Tibial nerve (tissue), 4 donors: ENCODE data around the gene CAMKK1.

ENCODE experiments used
- CTCF ChIP-seq, 5 experiments: fragments of 200-600 bp in 3 of 5; fragments of 450-650 bp in 2 of 5; sonication (generic) in 3 of 5; IDR thresholded peaks; one replicate each; pipeline ENCODE4 v1.5.1; 2016 to 2019; ENCODE audit warnings: antibody characterized with exemption in 5 of 5, mild to moderate bottlenecking in 3 of 5, moderate library complexity in 2 of 5
- EP300 ChIP-seq, 2 donors: sonication (generic); formaldehyde crosslinking; IDR thresholded peaks; one replicate each; pipeline ENCODE4 v1.6.1; 2017; ENCODE audit warnings: antibody characterized with exemption in 2 of 2, mild to moderate bottlenecking in 1 of 2
- POLR2A ChIP-seq, 2 donors: fragments of 450-650 bp; IDR thresholded peaks; one replicate each; pipeline ENCODE4 v1.6.1; 2017; ENCODE audit warnings: antibody characterized with exemption in 2 of 2, mild to moderate bottlenecking in 2 of 2, moderate library complexity in 2 of 2

- TF ChIP-seq EP300 (IDR thresholded peaks at IDR 0.05) (no peak), CTCF (IDR thresholded peaks at IDR 0.05) (no peak), POLR2A (IDR thresholded peaks at IDR 0.05) (no peak)
Measured at GRCh38 chr17:3838206-3838605, 54.6 kb downstream of the CAMKK1 start.
